GM18526 (cell line): ENCODE measurements around the gene INPP5A.

Source experiments
- POLR2A ChIP-seq: IDR thresholded peaks from 3 replicates; pipeline ENCODE4 v1.6.1; 2011; ENCODE audit not compliant: insufficient read length; ENCODE audit errors: extremely low read depth

Gene INPP5A

GRCh38 chr10:132617737-132618052 is 80.1 kb downstream of the INPP5A start:
- TF ChIP-seq POLR2A = no peak

GRCh38 chr10:132618158-132618919 is 80.8 kb downstream of the INPP5A start:
- TF ChIP-seq POLR2A = no peak

GRCh38 chr10:132619927-132620326 is 82.3 kb downstream of the INPP5A start:
- TF ChIP-seq POLR2A = no peak

DNA sequence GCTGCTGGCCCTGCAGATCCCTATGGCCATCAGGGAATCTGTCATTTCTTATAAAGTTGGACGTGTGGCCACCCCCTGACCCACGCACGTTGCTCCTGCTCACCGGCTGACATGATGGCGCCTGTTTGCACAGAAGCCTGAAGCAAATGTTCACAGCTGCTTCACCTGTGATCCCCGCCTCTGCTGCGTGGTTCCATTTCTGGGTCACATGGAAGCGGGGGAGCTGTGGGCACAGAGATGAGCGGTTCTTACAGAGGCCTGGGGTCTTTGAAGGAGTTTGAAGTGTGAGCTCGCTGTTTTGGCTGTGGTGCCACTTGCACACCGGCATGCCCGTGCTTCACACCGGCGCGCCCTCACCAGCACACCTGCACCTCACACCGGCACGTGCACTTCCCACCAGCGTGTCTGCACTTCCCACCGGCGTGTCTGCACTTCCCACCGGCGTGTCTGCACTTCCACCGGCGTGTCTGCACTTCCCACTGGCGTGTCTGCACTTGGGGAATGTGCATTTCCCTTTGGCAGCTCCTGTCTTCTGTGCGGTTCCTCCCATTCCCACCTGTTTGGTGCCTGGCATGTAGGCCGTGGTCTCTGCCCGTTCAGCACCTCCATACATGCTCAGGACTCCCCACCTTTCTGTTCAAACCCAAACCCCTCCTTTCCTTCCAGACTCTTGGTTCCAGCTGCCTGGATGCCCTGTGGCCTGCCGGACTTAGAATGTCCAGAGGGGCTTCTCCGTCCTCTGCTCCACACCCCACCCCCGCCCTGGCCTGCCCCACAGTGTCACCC is 86.7 kb downstream of the INPP5A start:
- TF ChIP-seq POLR2A = no peak

GRCh38 chr10:132624847-132625471 is 87.4 kb downstream of the INPP5A start:
- no peak for TF ChIP-seq POLR2A

- no peak for TF ChIP-seq POLR2A
Measured at GRCh38 chr10:132626019-132626760, 88.6 kb downstream of the INPP5A start.

DNA sequence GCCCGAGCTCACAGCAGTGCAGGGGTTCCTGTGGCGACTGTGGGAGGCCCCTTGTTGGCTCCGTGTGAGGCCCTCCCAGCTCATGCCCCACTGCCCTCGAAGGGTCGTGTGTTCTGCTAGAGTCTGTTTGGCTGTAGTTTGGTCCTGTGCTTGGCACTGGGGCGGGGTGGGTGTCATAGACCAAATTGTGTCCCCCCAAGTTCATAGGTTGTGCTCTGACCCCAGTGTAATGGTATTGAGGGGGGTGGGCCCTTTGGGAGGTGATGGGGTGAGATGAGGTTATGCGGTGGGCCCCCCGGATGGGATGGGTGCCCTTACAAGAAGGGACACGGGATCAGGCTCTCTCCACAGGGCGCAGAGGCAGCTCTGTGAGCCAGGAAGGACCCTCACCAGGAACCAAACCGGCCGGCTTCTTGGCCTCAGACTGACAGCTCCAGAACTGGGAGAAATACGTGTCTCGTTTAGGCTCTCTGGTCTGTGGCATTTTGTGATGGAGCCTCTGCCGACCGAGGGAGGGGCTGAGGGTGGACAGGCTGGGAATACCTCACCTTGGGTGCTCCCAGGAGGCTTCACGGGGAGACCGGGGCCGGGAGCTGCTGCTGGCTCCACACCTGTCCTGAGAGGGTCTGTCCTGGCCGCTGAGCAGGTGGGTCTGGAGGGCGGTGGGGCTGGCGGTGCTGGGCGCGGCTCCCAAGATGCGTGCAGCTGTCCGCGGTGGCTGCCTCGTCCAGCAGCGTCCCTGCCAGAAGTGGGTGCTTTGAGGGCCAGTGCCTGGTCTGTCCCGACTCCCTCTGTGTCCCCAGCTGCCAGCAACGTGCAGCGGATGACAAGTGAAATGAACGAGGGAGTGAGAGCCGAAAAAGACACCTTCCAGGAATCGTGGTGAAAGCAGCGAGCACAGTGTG is 89.4 kb downstream of the INPP5A start:
- no peak for TF ChIP-seq POLR2A

DNA sequence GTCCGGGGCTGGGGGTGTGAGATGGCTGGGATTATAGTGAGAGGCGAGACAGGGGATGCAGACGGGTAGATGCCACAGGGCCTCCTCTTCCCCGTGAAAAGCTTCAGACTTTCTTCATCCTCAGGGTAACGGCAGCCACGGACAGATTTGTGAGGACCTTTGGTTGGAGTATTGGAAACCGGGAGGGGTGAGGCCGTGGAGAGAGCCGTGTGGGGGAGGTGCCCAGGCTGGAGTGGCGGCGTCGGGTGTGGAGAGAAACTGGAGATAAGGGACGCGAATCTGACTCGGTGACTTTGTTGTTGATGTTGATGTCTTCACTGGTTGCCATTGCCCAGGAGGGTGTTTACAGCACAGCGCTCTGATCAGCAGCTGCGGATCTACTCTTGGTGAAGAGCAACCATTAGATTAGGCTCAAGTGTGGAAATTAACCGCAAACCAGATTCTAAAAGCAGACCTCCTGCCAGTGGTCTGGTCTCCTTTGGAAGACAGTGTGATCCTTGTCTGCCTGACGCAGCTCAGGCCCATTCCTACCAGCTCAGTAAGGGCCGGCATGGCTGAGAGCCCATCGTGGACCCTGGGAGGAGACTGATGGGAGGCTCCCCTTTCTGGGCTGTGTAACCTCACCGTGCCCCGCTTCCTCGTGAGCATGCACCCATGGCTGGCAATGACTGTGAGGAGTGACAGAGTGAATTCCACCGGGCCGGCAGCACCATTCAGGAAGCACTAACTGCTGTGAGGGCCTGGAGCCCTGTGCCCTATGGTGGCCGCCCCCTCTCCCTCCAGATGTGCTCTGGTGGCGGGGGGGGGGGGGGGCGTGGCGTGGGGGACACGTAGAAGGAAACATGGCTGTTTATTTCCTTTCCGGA is 90.3 kb downstream of the INPP5A start:
- no peak for TF ChIP-seq POLR2A

DNA sequence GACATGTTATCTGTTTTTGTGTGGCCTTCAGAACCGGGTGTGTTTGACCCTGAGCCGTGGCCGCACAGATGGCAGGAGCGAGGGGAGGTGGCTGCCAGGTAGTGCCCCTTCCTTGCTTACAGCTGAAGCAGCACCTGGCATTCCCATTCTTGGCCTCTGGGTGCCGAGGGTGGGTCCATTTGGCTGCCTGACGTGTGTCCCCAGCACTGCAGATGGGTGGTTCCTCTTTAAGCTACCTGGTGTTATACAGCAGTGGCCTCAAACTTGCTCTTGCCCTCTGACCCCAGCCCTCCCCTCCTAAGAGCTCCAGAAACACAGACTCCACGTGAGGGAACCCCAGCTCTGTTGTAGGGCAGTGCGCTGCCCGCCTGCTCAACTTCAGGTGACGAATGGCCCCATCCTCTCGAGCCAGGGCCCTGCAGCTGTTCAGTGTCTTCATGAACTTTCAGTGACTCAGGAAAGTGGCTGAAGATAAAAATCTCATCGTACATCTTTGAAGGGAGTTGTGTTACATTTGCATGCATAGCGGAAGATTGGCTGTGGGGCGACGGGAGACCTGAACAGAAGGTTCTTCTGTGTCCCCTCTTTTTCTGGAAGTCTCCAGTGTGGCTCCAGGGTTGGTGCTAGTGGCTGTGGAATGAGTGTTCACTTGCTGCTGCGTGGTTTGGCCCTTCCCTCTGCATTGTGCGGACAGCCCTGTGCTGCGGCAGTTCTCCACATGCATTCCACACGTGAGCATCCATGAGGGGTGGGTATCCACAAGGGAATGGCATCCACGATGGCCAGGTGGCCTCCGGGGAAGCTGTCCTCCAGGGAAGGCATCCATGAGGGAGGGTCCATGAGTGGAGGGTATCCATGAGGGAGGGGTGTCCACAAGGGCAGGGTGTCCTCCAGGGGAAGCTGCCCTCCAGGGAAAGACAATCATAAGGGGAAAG is 91.6 kb downstream of the INPP5A start:
- TF ChIP-seq POLR2A = no peak

GRCh38 chr10:132630156-132630555 is 92.6 kb downstream of the INPP5A start:
- no peak for TF ChIP-seq POLR2A

DNA sequence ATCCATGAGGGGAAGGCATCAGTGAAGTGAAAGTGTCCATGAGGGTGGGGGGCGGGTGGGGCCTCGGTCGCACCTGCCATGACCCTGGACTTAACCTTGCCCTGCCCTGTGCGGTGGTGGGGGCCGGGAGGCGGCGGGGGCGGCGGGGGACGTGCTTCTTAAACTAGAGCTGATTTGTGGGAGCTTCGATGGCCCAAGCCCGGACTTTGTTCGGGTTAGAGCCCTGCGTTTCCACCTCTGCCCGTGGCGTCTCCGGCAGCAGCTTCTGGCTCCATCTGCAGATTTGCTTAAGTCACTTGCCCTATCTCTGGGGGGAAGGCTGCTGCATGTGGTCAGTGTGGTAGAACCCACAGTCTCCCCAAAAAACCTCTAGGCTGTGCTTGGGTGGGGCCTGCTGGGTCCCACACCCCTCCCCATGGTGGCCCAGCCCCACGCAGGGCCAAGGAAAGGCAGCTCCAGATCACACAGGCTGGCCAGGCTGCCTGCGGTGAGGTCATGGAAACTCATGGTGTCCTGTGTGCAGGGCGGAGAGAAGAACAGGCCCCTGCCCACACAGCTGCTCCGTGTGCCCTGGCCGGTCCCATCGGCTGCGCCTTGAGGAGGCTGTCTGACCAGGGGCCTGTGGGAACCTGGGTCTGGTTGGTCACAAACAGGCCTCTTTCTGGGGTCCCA is 93.2 kb downstream of the INPP5A start:
- TF ChIP-seq POLR2A = no peak

DNA sequence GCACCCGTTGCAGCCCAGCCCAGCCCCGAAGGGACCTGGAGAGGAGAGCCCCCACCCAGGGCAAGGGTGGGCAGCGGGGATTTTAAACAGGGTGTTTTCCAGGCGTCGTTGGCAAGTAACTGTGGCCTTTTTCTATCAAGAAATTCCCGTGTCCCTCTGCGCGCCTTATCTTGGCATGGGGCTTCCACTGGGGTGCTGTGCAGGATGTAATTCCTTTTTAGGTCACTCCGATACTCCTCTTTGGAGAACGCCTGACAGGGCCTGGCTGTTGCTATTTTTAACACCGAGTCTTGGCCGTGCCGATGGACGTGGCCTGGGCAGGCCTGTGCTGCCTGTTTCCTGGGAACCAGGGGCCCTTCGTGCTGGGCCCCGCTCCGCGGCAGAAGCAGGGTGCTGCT is 93.8 kb downstream of the INPP5A start:
- no peak for TF ChIP-seq POLR2A

DNA sequence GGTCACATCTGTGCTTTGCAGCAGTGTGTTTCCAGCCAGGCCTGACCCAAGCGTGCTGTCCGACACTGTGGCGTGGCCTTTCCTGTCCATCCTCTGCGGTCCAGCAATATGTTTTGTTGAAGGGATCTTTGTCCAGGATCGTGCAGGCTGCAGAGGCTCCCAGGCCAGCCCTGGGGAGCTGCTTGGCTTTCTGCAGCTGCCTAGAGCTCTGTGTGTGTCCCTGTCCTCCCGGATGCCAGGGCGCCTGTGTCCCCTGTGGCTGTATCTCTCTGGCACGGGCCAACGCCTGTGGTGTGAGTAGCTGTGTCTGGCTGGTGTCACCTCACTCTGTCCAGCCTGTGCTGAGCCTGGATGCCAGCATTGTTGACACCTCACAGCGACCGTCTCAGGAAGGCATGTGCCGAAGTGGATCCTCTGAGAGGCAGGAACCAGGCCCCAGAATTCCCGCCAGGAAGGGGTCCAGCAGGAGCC is 94.5 kb downstream of the INPP5A start:
- TF ChIP-seq POLR2A = no peak
